PC-3 (cell line): ENCODE results near the gene KMT2E. TPM values are rescaled to one million over a fixed set of nuclear protein-coding genes. Genes with fewer than 3 reads are reported as not detected.
"Not testable (repeated sequence)": the region's sequence is repeated elsewhere in the genome, so short reads cannot be mapped to it uniquely, and the experiment has no call there.

Experiments used
- ATAC-seq: fragments of 200-7000 bp; cut with Tn5 transposase; 2 replicates; pipeline ENCODE4 v1.9.1; 2020; ENCODE audit warnings: mild to moderate bottlenecking, moderate library complexity
- BruUV-seq: library from RNA; stranded (reverse); fragments of 400-500 nt; replicated peaks from 2 replicates; lab custom pipeline; 2021; lab: Mats Ljungman, UMichigan
- CTCF ChIA-PET: fragments of 300-600 bp; sonication (Branson Sonifier 250); formaldehyde crosslinking; loops from one replicate; lab custom pipeline; 2022; ENCODE audit warnings: antibody characterized with exemption; lab: Charles Lee
- POLR2A ChIA-PET: fragments of 300-600 bp; sonication (Branson Sonifier 250); formaldehyde crosslinking; loops from one replicate; lab custom pipeline; 2022; ENCODE audit warnings: antibody characterized with exemption; ENCODE audit not compliant: unreplicated experiment; lab: Charles Lee
- DNase-seq: peaks from one replicate; pipeline ENCODE4 v3.0.0-alpha.2; 2015
- H2AFZ ChIP-seq: fragments of 300-600 bp; sonication (generic); 2 replicates; pipeline ENCODE4 v1.6.0; 2016; ENCODE audit warnings: antibody characterized with exemption, low read length
- H3F3A ChIP-seq: fragments of 300-600 bp; sonication (generic); one replicate; pipeline ENCODE4 v1.6.0; 2017; ENCODE audit warnings: antibody characterized with exemption, low read length, control low read depth, mild to moderate bottlenecking; ENCODE audit not compliant: unreplicated experiment
- H3K27ac ChIP-seq: fragments of 300-600 bp; sonication (generic); 2 replicates; pipeline ENCODE4 v1.5.1; 2016; ENCODE audit warnings: mild to moderate bottlenecking, low read length
- H3K27me3 ChIP-seq: fragments of 300-600 bp; sonication (generic); 2 replicates; pipeline ENCODE4 v1.6.1; 2016; ENCODE audit warnings: low read length, mixed read lengths
- H3K36me3 ChIP-seq: fragments of 300-600 bp; sonication (generic); 2 replicates; pipeline ENCODE4 v1.6.1; 2016; ENCODE audit warnings: low read depth, mixed run types, low read length, mixed read lengths
- H3K4me1 ChIP-seq: fragments of 300-600 bp; sonication (generic); 2 replicates; pipeline ENCODE4 v1.5.1; 2016; ENCODE audit warnings: low read length; ENCODE audit not compliant: insufficient read depth
- H3K4me2 ChIP-seq: fragments of 300-600 bp; sonication (generic); 2 replicates; pipeline ENCODE4 v1.6.0; 2016; ENCODE audit warnings: low read length
- H3K4me3 ChIP-seq: fragments of 300-600 bp; sonication (generic); 2 replicates; pipeline ENCODE4 v1.5.1; 2016; ENCODE audit warnings: mild to moderate bottlenecking, low read length, mixed read lengths
- H3K79me2 ChIP-seq: fragments of 300-600 bp; sonication (generic); 2 replicates; pipeline ENCODE4 v1.6.1; 2017; ENCODE audit warnings: low read length, mixed read lengths
- H3K9ac ChIP-seq: fragments of 300-600 bp; sonication (generic); 2 replicates; pipeline ENCODE4 v1.6.0; 2016; ENCODE audit warnings: mild to moderate bottlenecking, low read length
- H3K9me2 ChIP-seq: fragments of 300-600 bp; sonication (generic); replicated peaks from 2 replicates; pipeline ENCODE4 v1.6.1; 2016; ENCODE audit warnings: mixed run types, low read length, mixed read lengths
- H3K9me3 ChIP-seq: fragments of 300-600 bp; sonication (generic); 2 replicates; pipeline ENCODE4 v1.6.1; 2016; ENCODE audit warnings: low read length, mixed read lengths
- H4K20me1 ChIP-seq: fragments of 300-600 bp; sonication (generic); 2 replicates; pipeline ENCODE4 v1.6.1; 2016; ENCODE audit warnings: low read length, mixed read lengths
- CTCF ChIP-seq: fragments of 300-600 bp; sonication (generic); conservative IDR thresholded peaks from 2 replicates; pipeline ENCODE4 v1.5.1; 2017; ENCODE audit warnings: antibody characterized with exemption, low read depth, mild to moderate bottlenecking, low read length
- EZH2 ChIP-seq: fragments of 300-600 bp; sonication (generic); IDR thresholded peaks from one replicate; pipeline ENCODE4 v1.6.1; 2017; ENCODE audit warnings: antibody characterized with exemption, mild to moderate bottlenecking, low read length; ENCODE audit not compliant: unreplicated experiment
- EZH2phosphoT487 ChIP-seq: fragments of 300-600 bp; sonication (generic); IDR thresholded peaks from 2 replicates; pipeline ENCODE4 v1.6.1; 2018; ENCODE audit warnings: mild to moderate bottlenecking, antibody characterized with exemption, low read length, borderline replicate concordance
- intact Hi-C: fragments of 100-400 bp; cut with micrococcal nuclease; formaldehyde crosslinking; loops from 2 replicates; pipeline ENCODE4 v1.9.0; 2023
- total RNA-seq: library from RNA; depleted of rRNA; stranded (reverse); fragments of >200 nt; gene quantifications from 2 replicates; pipeline ENCODE4 v1.2.3, GENCODE V29; 2014

Gene KMT2E
- total RNA-seq, 1 experiment from 2014 or later: 21.8 TPM

DNA sequence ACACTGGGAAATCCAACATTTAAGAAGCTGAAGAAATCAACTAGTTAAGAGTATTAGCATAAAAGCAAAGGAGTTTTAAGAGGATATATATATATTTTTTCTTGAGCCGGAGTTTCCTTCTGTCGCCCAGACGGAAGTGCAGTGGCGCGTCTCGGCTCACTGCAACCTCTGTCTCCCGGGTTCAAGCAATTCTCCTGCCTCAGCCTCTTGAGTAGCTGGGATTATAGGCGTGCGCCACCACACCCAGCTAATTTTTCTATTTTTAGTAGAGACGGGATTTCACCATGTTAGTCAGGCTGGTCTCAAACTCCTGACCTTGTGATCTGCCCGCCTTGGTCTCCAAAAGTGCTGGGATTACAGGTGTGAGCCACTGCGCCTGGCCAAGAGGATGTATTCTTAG is 8.5 kb upstream of the KMT2E start:
- Histone ChIP-seq H3K4me1 (peaks cover 54% of the 10 kb centered on the region), H4K20me1 (peaks cover 72% of the 10 kb centered on the region)

DNA sequence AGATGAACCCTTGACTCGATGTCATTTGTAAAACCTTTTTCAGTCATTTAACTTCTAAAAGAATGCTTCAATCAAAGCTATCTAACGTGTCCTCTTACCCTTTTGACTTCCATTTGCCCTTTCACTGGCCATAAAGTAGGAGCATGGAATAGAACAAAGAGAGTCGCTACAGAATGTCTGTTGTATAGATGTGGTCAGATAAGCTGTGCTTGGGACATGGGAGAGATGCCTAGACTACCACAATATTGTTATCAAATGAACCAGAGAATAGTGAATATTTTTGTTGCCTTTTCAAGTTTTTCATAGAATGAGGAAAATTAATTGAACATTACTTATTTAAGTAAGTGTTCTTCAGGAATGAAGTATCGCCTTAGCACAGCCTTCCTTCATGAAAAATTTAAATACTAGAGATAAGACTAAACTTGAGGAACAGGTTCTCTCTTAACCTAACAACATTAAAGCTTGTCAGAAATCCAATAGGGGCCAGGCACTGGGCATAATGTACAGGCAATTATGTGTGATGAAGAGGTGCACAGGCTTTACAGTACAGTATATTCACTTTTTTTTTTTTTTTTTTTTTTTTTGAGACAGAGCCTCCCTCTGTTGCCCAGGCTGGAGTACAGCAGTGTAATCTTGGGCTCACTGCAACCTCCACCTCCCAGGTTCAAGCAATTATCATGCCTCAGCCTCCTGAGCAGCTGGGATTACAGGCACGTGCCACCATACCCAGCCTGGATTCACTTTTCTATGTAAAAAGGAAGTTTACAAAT is 7.5 kb upstream of the KMT2E start:
- TF ChIP-seq CTCF: no peak
- TF ChIP-seq EZH2: no peak
- no peak for TF ChIP-seq EZH2phosphoT487
- peak; percentile 8; the same call in 1 of the 2 replicates for ATAC-seq
- Histone ChIP-seq H3K27me3 (no peaks in the 10 kb centered on the region), H3K27ac (no peak overlapping the region), H3K4me3 (no peak overlapping the region), H3K9ac (no peak overlapping the region), H2AFZ (no peak overlapping the region), H3K79me2 (no peaks in the 10 kb centered on the region; the same call in none of the 2 replicates), H4K20me1 (peaks cover 73% of the 10 kb centered on the region), H3F3A (no peaks in the 10 kb centered on the region), H3K36me3 (peaks cover 5% of the 10 kb centered on the region), H3K4me2 (no peak overlapping the region), H3K4me1 (peaks cover 47% of the 10 kb centered on the region), H3K9me2 (no peaks in the 10 kb centered on the region), H3K9me3 (no peaks in the 10 kb centered on the region)
- intact Hi-C loops: no loop called here
- ChIA-PET CTCF (interaction anchor here (0.6 kb wide), 1 partner anchor 26 kb away, joined by 7 read pairs; no protein-coding TSS in a partner anchor), POLR2A (no interaction called here)
- peak; percentile 51 for DNase-seq
- no TSS peak for BruUV-seq

More for the DNA sequence above, 8.5 kb upstream of the KMT2E start:
- CTCF ChIA-PET: interaction anchor here (0.5 kb wide), 1 partner anchor 87 kb away, joined by 3 read pairs; no protein-coding TSS in a partner anchor
- BruUV-seq, H3K4me3 ChIP-seq, DNase-seq, intact Hi-C loops, H3K79me2 ChIP-seq, H2AFZ ChIP-seq, H3F3A ChIP-seq, H3K9me3 ChIP-seq, H3K4me2 ChIP-seq, POLR2A ChIA-PET, H3K27me3 ChIP-seq, ATAC-seq, H3K36me3 ChIP-seq, H3K27ac ChIP-seq, H3K9me2 ChIP-seq, H3K9ac ChIP-seq: not testable (repeated sequence)

GRCh38 chr7:105007298-105007697 is 6.7 kb upstream of the KMT2E start:
- CTCF ChIA-PET: interaction anchor here (1.3 kb wide), 1 partner anchor 25 kb away, joined by 3 read pairs; no protein-coding TSS in a partner anchor
- H3K9ac ChIP-seq: no peak overlapping the region
- no peaks in the 10 kb centered on the region for H3K9me2 ChIP-seq
- H3F3A ChIP-seq: no peaks in the 10 kb centered on the region
- H3K27ac ChIP-seq: no peak overlapping the region
- H3K27me3 ChIP-seq: no peaks in the 10 kb centered on the region
- DNase-seq: no peak
- peaks cover 2% of the 10 kb centered on the region for H3K36me3 ChIP-seq
- no peak for TF ChIP-seq EZH2phosphoT487
- TF ChIP-seq EZH2: no peak
- no peak for TF ChIP-seq CTCF
- H3K4me3 ChIP-seq: no peak overlapping the region
- no TSS peak for BruUV-seq
- peaks cover 65% of the 10 kb centered on the region for H4K20me1 ChIP-seq
- no peaks in the 10 kb centered on the region; the same call in none of the 2 replicates for H3K79me2 ChIP-seq
- H3K4me2 ChIP-seq: no peak overlapping the region
- no peak overlapping the region for H2AFZ ChIP-seq
- intact Hi-C loops: no loop called here
- POLR2A ChIA-PET: no interaction called here
- peaks cover 47% of the 10 kb centered on the region for H3K4me1 ChIP-seq
- no peaks in the 10 kb centered on the region for H3K9me3 ChIP-seq
- no peak for ATAC-seq
